ENCODE data around the gene FAM168A.

FAM168A gene, protein sequence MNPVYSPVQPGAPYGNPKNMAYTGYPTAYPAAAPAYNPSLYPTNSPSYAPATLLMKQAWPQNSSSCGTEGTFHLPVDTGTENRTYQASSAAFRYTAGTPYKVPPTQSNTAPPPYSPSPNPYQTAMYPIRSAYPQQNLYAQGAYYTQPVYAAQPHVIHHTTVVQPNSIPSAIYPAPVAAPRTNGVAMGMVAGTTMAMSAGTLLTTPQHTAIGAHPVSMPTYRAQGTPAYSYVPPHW

DNA sequence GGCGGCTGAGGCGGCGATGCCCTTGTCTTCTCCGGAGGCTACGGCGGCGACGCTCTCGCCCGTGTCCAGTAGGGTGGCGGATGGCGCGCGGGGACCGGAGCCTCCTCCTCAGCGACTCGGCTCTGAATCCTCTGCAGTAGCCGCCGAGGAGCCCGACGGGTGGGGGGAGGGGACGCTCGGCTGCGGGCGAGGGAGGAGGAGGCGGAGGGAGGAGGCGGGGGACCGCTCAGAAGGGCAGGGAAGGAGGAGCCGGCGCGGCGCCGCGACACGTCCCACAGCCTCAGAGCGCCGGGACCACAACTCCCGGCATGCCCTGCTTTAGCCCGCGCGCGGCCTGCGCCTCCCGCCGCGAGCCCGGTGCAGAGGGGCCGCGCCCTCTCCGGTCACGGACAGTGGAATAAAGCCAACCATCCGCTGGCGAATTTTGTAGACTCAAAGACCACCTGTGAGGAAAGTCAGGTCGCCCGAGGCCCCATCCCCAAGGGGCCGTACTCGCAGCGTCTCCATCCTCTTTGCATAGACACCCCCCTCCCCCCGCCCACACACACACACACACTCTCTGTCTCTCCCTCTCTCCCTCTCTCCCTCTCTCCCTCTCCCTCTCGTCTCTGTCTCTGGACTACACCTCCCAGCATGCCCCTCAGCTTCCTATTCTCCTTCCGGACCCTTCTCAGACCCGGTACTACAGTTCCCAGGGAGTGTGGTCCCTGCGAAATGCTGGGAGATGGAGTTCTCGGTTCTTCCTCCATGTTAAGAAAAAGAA is at the start of gene FAM168A:
FAM168A (minus strand) TSS at position 157 of the 763 bp plus-strand sequence. CDS start 129,638 bp downstream, outside the sequence.
- peak; percentile 99 for DNase-seq

DNA sequence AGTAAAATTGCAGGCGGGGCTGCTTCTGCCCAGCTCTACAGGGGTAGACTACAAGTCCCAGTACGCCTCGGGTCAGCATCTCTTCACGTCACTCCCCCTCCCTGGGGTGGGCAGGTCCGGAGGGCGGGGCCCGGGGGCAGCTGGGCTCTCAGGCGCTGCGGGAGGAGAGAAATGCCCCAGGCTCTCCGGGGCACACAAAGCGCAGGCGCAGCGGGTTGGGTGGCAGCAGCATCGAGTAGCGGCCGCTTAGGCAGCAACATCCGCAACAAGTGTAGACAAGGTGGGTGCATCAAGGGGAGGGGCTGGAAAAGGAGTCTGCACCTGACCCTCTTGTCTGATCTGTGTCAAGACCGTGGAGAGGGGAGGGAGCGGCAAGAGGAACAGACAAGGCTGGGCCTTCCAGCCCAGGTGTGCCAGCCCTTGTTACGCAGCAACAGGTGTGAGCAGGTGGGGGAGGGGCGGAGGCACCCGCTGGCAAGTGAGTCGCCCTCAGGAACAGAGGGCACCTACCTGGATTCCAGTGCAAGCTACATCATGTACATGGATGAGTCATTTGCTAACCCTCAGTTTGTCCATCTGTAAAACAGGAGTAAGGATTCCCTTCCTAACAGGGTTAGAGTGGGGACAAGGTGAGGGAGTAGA is 49.7 kb upstream of the FAM168A start:
- DNase-seq, result peak; percentile 91

DNA sequence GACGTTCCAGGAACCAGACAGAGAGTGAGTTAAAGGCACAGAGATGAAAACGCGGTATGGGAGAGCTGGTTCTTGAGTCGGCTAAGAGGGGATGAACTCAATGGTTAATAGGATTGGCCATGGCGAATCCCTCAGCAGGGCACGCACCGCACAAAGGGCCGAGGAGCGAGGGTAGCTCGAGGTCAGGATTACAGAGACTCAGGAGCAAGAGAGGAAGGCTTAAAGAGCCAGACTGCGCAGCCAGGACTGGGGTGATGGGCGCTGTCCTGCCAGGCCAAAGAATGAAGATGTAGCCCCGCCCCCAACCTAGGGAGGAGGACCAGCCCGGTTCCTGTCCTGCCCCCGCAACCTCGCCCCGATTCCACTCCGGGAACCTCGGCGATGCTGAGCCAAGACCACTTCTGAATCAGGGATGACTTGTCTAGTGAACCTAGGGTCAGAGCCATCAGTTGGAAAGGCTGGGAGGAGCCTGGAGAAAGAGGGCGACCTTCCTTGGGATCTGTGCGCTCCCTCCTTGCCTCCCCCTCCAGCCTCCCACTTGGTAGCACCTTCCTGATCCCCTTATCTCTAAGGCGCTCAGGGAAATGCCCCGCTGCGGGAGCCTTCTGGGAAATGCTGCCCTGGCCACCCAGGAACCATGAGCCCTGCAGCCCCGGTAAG is 48.2 kb upstream of the FAM168A start, which contains the start of gene PLEKHB1:
PLEKHB1 (plus strand) TSS at position 610 of the 660 bp plus-strand sequence; CDS start at position 638, 28 bp downstream.
- no peak for DNase-seq

DNA sequence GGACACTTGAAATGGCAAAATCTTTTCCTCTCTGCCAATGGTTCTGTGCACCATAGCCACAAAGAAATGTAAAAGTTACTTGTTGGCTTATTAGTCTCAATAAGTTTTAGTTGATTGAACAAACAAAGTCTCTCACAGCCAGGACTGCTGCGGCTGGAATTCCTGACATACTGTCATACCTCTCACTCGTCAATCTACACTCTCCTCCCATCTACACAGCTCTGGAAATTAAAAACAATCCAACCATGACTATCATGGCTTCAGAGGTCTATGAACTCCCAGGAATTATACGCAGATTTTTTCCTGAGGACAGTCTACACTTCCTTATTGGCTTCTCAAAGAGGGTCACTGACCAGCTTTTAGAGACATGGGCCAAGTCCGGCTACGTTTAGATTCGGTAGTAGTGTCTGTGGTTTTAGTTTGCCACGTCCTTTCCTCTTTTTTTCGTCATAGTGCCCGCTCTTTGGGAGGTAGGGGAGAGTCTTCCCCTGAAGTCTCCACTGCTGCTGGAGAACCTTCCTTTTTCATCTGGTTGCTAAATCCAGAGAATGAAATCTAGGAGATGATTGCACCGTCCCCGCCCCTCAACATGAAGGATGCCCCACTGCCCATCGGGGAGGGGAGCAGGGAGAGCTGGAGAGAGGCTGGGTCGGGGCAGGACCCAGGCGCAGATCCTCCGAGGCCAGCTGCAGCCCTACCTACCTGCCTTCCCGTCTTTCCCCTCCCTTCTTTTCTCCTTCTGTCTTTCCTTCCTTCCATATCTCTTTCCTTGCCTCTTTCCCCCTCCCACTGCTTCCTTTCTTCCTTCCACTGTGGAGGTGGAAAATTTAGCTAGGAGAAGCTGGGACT is 47.4 kb upstream of the FAM168A start:
- no peak for DNase-seq

DNA sequence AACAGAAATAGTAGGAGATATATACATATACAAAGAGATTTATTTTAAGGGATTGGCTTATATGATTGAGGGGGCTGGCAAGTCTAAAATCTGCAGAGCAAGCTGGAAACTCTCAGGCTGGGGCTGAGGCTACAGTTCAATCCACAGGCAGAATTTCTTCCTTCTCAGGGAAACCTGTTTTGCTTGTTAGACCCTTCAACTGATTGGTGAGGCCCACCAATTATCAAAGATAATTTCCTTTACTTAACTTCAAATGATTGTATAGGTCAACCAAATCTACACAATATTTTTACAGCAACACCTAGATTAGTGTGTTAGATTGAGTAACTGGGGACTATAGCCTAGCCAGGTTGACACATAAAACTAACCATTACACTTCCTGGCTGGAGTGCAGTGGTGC is 43.8 kb upstream of the FAM168A start:
- DNase-seq, result no peak

DNA sequence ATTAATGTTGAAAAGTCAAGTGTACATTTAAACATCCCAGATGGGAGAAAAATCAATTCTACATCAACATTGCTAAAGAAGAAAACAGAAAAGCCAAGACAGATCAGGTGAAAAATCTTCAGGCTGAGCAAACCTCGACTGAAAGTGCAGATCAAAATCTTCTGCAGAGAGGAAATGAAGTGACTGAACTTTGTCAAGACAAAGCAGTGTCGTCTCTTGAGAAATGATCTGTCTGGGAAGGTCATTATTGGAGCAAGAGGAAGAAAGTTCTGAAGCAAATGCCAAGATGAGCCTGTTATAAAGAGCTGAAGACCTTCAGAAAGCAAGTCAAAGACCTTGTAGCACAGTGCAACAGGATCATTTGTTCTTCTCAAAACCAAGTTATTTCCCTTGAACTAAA is 42.7 kb upstream of the FAM168A start:
- no peak for DNase-seq

DNA sequence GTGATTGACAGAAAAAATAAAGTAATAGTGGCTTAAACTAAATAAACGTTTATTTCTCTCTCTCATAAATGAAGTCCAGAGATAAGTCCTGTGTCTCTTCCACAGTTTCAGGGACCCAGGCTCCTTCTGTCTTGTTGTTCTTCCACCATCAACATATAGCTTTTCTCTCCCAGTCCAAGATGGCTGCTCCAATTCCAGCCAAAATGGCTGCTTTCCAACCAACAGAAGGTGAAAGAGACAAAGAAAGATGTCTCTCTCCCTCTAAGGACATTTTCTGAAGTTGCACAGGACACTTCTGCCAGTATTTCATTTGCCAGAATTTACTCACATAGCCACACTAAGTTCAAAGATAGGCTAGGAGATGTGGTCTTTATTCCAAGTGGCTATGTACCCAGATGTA is 39.1 kb upstream of the FAM168A start:
- DNase-seq, result no peak

DNA sequence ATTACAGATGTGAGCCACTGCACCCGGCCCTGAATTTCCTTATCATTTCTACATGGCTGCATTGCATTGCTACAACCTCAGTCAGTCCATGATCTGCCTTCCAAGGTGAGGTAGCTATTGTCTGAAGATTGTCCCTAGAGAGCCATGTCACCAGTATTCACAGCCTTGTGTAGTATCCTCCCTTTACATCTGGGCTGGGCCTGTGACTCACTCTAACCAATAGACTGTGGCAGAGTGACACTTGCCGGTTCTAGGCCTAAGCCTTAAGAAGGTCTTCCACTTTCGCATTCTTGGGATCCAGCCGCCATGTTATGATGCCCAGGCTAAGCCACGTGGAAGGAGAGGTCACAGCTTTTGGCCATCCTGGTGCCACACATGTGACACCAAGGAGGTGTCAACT is 38.3 kb upstream of the FAM168A start:
- DNase-seq, result no peak

DNA sequence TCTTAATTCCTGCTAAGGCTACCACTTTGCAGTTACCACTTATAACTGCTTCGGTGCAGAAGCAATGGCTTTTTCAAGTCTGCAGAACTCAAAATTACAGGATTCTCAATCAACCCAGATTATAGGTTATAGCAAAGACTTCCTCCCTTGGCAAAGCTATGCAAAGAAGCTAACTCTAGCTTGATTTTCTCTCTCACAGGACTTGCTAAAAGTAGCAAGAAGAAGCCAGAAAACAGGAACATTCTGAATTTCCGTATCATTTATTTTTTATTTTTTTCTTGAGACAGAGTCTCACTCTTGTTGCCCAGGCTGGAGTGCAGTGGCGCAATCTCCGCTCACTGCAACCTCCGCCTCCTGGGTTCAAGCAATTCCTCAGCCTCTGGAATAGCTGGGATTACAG is 37.8 kb upstream of the FAM168A start:
- DNase-seq, result no peak

DNA sequence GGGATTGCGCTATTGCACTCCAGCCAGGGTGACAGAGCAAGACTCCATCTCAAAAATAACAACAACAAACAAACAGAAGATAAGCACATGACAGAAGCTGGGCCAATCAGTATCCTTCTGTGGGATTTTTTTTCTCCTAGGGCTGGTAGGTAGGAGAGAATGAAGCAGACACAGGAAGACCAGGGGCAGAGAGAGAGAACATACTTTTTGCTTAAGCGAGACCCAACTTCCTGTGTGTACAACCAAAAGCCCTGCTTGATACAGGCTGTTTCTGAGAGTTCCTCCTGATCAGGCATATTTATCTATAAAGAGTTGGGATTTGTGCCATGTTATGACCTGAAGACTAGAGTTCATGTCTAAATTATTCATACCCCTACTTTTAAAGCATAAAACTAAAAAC is 36.1 kb upstream of the FAM168A start:
- no peak for DNase-seq

DNA sequence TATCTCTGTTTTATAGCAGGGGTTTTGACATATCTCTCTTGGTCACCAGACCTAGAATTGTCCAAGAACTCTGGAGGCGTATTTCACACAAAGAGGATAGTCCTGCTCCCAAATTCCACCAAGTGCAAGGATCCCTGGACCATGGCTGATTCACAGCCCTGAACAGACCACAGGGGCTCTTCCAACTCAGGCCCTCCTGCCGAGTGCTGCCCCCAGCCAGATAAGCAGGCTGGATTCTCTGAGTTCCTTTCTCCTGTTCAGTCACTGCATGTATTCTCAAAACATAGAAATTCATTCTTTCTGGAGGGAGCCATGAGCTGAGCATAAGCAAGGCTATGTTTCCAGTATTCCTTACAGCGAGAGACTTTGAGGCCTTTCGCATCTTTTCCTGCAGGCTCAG is 35.1 kb upstream of the FAM168A start:
- no peak for DNase-seq

DNA sequence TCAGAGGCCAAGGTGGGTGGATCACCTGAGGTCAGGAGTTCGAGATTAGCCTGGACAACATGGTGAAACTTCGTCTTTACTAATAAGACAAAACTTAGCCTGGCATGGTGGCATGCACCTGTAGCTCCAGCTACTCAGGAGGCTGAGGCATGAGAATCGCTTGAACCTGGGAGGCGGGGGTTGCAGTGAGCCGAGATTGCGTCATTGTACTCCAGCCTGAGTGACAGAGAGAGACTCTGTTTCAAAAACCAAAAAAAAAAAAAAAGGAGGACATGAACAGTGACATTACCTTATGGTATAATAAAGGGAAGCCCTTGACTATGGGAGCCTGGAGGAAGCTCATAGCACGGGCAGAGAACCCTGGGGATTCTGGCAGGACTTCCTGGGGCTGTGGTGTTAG is 32.0 kb upstream of the FAM168A start:
- no peak for DNase-seq

DNA sequence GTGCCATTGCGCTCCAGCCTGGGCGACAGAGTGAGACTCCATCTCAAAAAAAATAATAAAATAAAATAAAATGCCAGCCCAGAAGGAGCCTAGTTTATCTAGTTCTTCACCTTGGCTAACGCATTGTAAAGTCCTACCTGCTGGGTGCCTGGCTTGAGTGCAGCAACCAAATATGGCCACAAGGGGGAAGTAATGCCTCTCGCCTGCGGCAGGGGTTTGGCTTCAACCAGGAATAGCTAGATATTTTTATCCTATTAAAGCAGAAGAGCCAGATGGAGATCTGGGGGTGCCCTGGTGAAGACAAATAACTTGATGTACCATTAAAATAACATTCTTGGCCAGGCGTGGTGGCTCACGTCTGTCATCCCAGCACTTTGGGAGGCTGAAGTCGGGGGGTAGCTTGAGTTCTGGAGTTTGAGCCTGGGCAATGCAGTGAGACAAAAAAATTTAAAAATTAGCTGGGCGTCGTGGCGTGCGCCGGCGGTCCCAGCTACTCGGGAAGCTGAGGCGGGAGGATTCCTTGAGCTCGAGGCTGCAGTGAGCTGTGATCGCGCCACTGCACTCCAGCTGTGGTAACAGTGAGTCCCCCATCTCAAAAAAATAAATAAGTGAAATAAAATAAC is 27.9 kb upstream of the FAM168A start:
- peak; percentile 41 for DNase-seq

DNA sequence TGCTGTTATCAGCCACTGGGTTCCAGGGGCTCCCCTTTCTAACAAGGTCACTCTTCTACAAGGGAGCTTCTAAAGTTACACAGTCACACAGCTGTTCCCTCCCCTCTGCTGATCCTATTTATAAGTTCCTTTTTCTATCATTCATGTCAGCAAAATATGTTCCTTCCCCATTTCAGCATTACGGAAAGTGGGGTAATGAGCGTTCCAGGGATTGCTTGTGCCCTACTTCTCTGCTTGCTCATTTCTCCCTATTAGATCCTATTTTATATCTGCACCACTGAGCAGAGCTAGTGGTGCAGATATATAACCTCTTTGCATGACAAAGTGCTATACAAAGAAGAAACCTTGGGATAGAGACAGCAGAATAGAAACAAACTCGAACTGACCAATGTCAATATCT is 25.8 kb upstream of the FAM168A start:
- no peak for DNase-seq

DNA sequence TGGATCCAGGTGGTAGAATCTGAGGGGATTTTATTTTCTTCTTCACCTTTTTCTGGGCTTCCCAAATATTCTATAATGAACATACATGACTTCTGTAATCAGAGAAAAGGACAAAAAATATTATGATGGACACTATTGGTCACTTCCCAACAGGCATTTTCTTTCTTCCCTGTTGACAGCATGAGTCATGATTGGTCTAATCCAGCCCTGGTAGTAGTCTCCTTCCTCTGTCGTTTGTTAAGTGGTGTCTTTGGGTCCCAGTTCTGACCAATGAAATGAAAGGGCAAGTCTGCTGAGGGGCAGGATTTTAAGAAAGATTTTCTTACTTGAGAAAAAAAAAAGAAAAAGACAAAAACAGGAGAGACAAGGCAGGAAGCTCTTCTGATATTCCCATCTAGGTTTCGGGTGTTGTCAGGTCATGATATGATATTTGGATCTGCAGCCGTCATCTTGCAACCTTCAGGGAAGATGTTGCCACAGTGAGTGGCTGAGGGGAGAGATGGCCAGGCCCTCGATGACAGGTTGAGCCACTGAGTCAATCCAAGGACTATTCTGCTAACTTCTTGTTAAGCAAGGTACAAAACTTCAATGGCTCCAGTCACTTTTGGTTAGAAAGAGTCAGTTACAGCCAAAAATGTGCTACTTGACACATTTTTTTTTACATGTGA is 25.1 kb upstream of the FAM168A start:
- DNase-seq, result no peak

DNA sequence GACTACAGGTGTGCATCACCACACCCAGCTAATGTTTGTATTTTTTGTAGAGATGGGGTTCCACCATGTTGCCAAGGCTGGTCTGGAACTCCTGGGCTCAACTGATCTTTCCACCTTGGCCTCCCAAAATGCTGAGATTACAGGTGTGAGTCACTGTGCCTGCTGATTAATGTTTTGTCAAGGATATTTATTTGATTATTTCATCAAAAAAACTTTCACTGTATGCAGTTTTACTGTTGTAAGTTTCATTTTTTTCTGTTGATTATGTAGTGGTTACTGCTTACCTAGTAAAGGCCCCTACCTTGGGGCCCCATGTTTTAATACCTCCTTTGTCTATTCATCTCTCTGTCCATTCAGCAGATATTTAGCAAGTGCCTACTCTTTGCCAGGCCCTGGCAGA is 16.7 kb upstream of the FAM168A start:
- no peak for DNase-seq

DNA sequence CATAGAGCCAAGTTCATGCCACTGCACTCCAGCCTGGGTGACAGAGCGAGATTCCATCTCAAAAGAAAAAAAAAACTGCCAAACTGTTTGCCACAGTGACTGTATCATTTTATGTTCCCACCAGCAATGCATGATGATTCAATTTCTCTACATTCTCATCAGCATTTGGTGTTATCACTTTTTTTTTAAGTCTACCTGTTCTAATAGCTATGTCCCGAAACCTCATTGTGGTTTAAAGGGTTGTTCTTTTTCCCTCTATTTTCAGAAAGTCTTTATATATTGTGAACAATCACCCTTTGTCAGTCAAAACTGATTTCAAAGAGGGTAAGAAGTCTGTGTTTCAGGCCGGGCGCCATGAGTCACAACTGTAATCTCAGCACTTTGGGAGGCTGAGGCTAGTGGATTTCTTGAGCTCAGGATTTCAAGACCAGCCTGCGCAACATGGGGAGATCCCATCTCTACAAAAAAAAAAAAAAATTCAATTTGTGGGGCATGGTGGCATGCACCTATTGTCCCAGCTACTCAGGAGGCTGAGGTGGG is 14.8 kb upstream of the FAM168A start:
- DNase-seq, result no peak

DNA sequence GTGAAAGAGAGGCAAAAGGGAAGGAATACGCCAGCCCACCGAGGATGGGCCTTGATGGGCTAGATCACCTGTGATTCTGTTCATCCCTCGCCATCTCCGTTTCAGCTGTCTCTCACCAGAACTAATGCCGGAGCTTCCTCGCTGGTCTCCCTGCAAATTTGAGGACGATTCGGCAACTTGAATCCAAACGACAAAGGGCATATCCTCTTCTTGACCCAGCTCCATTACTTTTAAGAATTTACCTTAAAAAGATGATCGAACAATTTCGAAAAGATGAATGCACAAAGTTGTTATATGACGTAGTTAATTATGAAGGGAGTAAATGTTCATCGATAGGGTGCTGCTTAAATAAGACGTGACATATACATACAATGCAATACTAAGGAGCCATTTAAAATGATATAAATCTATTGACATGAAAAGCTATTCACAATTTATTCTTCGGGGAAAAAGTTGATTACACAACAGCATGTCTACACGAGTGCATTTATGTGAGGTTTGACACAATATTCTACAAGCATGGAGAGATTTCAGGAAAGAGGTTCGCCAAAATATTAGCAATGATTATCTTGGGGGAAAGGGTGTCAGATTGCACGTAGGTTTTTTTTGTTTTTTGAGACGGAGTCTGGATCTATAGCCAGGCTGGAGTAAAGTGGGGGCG is 937 bp upstream of the FAM168A start:
- DNase-seq, result no peak

DNA sequence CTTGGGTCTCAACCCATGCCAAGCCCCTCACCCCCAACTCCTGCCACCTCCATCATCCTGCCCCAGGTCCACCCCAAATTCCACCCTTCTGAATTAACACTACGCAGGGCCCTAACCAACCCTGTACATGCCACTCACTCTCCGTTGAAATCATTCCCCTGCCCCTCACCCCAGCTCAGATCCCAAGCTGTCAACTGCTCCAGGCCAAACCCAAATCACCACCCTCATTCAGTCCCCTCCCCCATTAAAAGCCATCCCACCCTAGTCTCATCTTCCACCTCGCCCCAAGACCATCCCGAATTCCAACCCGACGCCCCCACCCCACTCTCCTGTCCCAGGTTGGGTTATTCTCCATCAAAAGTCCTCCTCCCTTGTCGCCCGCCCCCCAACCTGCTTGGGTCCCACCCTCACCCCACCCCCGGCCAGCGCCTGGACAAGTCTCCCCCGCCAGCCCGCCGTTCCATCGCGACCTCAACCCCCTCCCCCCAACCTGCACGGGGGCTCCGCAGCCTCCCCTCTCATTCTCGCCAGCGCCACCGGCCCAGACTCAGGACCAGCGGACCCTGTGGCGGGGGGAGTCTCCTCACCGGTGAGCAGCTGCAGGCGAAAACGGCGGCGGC is 466 bp downstream of the FAM168A start:
- DNase-seq, result no peak

DNA sequence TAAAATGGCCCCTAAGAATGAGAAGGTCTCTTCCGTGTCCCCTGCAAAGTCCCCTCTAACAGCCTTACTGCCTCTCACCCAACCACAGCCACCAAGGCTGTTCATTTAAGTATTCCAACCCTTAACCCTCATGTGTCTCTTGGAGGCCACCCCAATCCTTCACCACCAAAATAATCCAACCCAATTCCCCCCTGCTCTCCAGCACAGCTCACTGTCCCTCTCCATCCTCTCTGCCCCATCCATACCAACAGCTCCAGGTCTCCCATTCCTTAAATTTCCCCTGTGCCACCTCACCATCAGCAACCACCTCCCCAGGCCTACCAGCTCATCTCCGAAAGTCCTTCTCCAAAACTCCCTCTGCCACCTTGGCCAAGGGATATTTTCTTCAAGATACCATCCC is 1.4 kb downstream of the FAM168A start:
- DNase-seq, result no peak
